Stimulated activated CD8-positive, alpha-beta memory T cell treated with anti-CD3 and anti-CD28 coated beads, Interleukin-15, amount 100 ng/mL, for 48 hours (primary cell): ENCODE results near the gene SLC8A1.

ENCODE experiments used
- DNase-seq, 2 donors: peaks; one replicate each; pipeline ENCODE4 v3.0.0-alpha.2; 2020; ENCODE audit warnings: low read depth in 2 of 2

SLC8A1 gene

DNA sequence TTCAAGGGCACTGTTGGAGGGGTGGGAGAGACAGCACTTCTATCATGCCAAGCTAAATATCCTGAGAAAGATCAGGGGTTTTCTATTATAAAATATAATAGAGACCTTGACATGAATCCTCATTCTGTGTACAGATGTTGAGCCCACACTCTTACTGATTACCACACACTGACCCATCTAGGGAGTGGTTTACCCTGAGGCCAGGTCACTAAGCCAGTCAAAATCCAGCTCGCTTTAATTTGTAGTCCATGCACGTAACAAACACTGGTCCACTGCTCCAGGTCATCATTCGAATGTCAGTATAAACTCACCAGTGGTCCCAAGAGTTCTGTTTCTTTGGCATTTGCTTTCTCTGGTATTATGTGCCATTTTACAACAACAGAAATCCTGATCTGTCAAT lies 96.4 kb downstream of the SLC8A1 start:
- no peak for DNase-seq

DNA sequence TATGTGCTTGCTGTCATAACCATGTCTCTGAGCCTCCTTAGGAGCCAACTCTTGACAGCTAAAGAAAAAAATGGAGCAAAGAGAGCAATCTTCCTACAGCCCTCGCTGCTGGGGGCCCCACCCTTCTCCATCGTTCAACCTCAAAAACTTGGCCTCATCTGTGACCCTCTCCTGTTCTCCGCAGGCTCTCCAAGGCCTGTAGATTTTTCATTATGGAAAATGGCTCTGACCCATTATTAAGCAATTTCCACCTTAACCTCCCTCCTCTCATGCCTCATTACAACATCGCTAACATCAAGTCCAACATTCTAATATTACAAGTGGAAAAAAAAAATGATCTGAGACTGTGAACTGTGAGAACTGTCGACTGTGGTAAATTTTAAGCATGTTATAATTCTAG lies 98.7 kb downstream of the SLC8A1 start:
- no peak for DNase-seq

DNA sequence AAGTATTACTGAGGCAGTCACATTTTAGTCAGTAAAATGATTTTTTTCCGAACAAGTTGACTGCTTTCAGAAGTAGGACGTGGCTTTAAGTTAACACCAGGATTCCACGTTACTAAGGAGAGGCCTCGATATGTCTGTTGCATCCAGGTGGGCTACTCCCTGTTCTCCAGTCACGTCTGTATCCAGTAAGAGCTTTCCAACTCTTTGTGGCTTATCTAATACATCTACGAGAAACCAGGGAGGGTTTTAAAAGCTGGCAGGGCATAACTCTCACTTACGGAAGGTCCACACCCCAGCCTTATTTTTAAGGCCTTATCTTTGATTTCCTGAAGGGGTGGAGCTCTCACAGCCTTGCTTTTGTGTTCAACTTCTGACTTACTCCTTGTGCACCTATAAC lies 99.2 kb downstream of the SLC8A1 start:
- DNase-seq, result no peak

DNA sequence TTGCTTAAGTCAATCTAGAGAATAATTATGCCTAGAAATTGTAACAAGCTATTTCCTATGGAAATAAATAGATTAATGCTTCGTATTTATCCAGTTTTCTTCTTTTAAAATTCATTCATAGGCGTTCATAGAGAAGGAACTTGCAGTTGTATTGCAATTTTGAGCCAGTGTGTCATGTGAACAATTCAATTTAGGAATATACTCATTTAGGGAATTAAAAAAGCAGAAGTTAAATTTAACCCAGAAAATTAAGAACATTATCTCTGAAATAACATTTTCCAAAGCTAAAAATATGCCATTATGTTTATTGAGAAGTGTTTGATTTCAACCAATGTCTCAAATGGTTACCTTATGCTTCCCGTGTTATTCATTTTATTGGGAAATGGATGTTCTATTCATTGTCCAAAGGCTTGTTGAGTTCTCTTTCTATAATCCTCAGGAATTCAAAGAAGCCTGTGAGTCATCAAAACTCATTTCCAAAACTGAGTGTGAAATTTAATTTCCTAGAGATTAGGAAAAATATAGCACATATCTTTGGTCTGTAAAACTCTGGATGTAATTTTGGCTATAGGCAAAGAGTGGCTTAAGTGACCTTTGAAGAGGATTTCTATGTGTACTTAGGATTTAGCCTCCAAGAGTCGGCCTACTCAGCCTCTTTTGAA lies 99.7 kb downstream of the SLC8A1 start:
- DNase-seq, result no peak

DNA sequence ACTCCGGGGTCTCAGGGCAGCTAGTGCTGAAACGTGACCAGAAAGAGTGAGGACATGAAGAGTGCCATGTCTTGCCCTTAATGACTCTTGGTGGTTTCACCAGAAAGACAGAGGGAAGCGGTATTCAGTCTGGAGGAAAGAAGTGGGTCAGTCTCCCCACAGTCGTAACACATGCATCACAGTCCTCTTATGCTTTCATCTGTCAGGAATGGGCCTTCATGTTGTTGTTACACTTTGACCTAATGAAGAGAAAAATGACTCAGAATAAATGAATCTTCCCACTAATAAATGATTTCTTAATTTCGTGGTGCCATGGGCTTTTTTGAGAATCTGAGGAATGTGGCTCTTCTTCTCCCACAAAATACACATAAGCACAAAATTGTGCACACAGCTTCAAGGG lies 103.2 kb downstream of the SLC8A1 start:
- no peak for DNase-seq

DNA sequence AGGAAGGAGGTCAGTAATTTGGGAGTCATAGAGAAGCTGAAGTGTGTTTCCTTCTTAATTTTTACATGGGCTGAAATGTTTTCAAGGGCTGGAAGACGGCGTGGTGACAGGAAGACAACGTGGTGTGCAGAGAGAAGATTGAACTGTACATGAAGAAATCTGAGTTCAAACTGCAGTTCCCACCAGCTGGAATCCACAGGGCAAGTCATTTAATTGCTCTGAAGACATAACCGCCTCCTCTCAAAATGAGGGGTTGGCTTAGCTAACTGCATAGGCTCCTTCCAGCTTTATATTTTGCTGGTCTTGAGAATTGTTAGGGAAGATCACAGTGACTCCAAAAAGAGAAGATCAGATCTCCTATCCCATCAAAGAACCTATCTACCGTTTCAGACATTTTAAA lies 103.9 kb downstream of the SLC8A1 start:
- no peak for DNase-seq

DNA sequence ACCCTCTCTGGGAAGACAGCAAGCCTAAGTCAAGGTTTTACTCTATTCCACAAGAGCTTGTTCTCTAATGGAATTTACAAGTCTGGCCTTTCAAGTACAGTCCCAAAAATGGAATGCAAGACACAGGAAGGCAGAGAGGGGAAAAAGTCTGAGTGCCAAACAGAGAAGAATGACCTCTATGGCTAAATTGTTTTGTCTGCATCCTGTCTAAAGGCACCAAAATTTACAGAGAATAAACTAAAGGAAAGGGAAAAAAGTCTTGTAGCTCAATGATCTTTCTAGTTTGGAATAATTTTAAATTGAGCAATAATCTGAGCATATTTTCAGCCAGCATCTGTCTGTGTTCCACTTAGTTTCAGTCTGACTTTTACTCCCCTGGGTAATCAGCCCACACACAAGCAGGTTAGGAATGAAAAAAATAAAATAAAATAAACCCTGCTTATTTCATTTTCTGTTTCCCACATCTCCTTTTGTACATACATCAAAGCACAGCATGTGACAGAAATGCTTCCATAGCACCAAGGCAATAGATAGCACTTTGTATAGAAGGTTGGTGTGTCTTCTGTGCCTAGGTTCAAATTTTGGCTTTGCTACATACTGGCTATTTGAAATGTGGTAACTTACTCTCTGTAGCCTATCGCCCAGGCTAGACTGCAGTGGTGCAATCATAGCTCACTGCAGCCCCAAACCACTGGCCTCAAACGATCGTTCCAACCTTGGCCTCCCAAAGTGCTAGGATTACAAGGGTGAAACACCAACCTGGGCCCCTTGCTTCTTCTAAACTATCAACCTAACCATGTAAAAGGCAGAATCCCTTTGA lies 105.1 kb downstream of the SLC8A1 start:
- no peak for DNase-seq

DNA sequence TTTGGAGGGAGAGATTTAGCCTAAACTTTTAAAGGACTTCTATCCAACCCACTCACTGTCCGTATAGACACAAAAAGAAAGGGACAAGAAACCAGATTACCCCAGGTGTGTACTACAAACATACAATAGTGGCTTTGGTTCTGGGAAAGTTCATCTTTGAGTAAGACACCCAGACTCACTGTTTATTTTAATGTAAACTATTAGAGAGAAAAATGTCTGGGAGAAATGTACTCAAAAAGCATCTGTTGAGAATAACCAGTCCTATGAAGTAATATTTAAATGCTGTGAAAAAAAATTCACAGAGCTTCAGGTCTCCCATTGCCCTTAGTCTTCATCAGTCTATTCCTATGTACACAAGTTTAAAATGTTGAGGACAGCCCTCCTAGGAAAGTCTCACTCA lies 107.5 kb downstream of the SLC8A1 start:
- no peak for DNase-seq

DNA sequence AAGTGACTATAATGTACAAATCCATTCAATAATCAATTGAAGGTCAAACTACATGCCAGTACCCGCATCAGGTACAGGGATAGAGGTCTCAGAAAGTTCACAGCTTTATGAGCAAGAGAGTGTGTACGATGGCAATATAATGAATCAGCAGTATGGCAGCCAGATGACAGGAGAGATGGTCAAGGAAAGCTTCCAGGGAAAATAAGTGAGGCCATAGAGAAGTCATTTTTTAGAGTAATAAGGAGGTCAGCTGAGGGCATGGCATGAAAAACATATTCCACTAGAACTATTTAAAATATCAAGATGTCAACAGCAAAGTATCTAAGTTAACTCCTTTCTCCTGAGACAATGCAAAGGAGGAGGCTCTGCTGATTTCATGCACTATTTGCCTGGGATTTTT lies 108.0 kb downstream of the SLC8A1 start:
- DNase-seq, result no peak

DNA sequence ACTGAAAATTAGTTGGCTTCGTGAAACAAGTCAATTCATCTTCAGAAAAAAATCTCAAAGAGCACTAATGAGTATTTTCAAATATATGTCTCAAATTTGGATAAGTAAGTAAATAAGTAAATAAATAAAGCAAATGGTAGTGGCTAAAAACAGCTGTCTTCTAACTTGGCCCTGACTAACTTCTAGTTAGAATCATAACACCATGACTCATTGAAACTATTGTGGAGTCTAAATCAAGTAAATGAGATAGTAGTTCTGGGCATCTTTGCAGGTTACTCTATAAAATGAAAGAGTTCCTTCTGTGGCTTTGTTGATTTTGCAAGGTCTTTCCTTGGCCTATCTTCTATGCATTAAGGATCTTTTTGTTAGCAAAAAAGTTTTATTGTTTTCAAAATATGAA lies 110.7 kb downstream of the SLC8A1 start:
- no peak for DNase-seq

DNA sequence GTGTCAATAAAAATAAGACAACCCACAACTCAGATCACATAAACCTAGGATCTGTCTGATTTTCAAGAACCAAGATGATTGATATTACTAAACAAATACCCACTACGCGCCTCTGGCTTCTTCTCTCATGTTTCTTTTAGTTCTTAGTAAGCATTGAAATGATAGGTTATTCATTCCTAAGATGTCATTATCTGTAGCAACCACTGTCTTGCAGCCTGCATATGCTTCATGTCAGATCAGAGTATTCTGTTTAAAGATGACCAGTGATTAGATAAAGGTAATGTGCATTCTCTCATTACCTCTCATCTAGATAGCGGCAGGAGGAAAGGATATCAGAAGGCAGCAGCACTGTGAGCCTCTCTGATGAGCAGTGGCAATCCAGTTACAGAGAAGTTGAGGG lies 112.9 kb downstream of the SLC8A1 start:
- DNase-seq, result no peak

DNA sequence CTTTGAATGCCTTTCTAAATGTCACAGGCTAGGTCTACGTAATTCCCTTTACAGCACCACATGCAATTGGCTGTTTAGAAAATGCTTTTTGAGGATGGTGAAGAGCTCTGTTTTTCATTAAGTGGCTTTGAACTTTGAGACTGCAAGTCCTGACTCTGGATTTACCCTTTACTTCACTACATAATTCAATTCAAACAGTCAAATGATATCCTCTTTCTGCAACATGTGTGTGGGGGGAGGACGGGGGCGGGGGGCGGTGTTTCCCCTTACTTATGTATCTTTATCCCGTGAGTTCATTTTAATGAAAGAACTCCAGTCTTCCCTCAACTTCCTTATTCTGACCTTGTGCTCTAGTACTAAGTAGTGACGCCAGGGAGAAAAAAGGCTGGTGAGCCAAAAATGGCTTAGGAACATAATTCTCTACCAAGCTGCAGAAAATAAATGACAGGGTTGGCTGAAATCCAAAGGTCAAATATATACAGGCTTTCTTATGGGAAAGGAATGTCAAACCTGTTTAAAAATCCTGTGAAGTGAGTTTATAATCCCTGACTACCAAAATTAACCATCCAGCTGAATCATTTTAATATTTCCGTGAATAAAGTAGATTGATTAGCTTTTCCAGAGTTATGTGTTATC lies 119.6 kb downstream of the SLC8A1 start:
- no peak for DNase-seq

DNA sequence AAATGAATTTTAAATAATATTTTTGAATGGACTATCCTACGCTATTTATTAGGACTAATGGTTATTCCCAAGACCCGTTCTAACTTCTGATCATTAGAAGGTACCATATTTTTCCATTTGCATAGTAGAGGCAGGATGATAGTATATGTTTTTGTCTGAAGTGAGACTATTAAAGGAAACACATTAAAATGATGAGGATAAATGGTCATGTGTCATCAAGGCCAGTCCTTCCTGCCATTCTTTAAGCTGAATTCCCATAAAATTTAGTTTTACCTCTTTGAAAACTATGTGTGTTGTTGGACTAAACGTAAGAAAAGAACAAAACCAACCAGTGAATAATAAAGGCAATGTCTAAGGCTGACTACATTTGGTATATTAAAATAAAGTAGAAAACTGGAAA lies 121.8 kb downstream of the SLC8A1 start:
- DNase-seq, result no peak

DNA sequence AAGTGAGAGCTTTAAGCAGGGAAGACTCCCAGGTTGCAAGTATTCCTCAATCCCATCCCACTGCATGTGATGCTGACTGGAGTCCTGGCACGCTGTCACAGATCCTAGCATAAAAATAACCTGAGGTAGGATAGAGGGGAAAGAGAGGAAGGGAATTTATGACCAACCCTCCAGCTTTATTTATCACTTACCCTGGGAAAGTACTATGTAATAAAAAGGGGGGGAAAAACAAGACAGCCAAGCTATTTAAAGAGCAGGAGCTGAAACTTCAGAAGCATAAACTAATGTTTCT lies 122.2 kb downstream of the SLC8A1 start:
- no peak for DNase-seq

DNA sequence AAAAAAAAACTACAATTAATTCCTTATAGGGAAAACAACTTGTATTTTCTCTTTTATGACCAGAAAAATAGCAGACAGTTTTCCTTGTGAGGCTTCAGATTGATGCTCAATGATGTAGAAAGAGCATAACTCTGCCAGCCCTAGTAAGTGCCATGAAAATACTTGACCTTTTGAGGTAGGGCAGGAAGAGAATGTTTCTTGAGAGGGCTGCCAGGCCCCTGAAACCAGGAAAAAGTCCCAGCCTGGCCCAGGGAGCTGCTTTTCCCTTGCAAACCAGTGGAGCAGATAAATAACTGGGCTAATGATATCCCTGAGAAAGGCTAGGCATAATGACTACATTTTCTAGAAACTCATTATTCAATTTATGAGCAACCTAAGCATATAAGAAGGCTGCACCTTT lies 126.8 kb downstream of the SLC8A1 start:
- no peak for DNase-seq

DNA sequence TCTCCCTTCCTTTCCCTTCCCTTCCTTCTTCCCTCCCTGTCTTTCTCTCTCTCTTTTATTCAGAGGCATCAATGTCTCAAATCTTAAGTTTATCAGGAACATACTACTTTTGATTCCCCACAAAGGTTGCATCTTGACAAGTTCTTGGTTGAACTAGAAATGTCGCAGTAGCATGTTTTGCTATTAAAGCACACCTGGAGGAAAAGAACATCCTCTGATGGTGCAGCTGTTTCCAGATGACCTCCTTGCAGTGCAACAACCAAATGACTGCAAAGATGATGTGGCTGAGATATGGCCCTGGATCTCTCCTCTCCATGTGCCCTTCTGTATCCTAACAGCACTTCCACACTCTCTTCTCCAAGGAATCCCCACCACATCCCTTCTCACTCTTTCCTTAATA lies 127.2 kb downstream of the SLC8A1 start:
- no peak for DNase-seq

DNA sequence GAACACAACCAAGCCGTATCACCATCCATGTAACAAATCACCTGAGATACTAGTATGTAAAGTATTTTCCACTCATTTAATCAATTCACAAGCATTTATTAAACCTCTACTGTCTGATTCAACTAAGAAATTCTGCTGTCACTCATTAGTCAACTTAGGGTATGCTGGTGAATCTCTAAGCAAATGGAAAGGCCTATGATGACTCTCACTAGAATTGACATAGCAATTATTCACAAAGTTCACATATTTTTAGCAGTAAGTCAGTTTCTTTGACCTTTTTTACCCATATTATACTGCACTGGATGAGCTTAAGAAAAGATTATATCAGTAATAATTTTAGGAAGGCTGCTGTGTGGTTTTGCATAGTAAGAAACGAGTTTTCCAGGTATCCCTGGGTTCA lies 130.1 kb downstream of the SLC8A1 start:
- no peak for DNase-seq

DNA sequence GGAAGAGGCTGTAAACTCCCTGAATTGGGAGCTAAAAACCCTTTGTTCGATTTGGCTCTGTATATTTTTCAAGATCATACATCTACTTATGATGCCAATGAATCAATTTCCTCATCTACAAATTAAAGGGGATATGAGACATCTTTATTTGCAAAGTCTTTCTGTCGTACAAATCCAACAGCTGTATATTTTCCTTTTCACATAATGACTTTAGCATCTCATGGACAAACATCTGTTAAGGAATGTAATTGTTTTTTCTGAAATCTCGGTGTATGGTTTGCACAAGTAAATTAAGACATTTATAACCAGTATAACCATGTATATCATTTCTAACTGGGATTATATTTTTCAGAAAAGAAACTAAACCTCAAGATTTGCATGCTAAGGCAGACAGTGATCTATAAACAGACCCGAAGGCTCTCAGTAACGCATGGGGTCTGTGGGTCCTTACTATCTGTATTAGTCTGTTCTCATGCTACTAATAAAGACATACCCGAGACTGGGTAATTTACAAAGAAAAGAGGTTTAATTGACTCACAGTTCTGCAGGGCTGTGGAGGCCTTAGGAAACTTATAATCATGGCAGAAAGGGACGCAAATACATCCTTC lies 130.8 kb downstream of the SLC8A1 start:
- no peak for DNase-seq

DNA sequence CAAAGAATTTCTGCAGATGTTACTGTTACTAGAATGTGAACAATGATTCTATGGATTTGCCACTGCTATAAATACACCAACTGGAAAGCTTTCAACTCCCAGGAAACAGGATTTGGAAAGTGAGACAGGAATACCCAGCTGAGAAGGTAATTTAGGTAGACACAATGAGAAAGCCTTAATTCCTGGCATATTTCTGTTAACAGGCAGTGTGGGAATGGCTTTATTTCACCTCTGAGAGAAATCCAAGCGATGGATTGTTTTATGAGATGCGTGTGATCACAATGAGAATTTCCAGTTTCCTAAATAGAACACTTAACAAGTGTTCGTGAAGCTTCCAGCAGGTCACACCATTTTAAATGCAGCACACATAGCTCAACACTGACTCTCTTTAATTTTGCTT lies 133.0 kb downstream of the SLC8A1 start:
- no peak for DNase-seq

DNA sequence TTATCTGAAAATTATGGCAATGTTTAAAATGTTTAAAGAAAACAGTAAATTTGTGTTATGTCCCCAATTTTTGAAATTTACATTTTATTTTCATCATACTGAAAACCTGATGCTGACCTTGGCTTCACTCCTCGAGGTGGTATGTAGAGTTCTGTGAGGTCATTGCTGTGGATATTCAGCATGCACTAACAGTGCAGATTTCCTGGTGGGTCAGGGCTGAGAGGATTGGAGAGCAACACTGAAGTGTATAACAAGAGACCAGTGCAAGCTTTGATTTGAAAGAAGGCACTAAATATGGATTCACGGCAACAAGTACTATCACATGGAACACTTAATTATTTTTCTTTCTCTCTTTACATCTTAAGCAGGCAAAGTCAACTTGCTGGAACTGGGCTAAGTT lies 134.1 kb downstream of the SLC8A1 start:
- DNase-seq, result no peak

DNA sequence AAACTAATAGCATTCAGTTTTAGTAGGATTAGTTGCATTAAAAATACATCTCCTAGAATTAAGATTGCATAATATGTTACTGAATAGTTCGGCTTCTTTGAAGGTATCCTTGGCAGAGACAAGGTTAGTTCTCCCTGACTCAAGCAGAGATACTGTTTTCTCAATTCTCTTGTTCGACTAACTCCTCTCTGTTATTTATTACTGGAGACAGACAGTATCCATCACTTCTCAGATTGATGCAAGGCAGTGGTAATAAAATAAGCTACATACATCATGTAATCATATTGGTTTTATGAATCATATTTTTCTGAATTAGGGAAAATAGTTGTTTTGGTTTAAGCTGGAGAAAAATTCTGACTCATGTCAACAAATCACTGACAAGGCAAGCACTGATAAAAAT lies 134.8 kb downstream of the SLC8A1 start:
- DNase-seq, result no peak

DNA sequence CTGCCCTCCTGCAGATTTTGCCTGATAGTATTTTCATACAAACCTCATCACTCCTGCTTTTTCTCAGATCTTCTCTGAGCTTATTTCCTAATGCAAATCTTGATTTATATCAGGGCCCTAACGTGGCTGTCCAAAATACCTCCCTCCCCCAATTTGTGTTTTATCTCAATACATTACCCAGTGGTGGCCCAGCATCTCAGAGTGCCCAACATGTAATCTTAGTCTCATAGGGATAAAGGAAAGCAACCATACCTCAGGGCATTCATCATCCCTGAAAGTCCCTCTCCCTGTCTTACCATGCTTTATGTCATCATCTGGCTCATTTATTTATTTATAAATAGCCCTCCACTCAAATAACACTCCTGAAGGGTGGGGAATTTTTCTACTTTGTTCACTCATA lies 135.3 kb downstream of the SLC8A1 start:
- DNase-seq, result no peak

DNA sequence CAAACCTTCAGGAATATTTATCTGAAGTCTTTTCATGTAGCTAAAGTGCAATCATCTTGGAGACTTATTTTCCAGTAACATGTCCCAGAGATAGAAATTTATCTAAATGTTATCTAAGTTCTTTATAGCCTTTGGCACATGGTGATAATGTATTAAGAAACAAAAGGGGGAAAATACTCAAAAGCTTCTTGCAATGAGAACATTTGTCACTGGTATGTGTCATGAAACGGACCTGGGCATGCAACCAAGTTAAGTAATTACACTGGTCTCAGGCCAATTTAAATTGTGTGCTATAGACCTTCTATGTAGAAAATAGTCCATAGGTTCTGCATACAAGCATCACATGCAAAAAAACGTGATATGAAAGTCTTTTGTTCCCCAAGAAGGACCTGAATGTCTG lies 136.2 kb downstream of the SLC8A1 start:
- DNase-seq, result no peak
